NCI-H748 treated with DMSO at 0.1 percent for 48 hours (cell line): ENCODE measurements around the gene HOXB8.

ENCODE experiments used
- DNase-seq: peaks from one replicate; lab custom pipeline; 2025; lab: John Stamatoyannopoulos, UW

HOXB8 gene

DNA sequence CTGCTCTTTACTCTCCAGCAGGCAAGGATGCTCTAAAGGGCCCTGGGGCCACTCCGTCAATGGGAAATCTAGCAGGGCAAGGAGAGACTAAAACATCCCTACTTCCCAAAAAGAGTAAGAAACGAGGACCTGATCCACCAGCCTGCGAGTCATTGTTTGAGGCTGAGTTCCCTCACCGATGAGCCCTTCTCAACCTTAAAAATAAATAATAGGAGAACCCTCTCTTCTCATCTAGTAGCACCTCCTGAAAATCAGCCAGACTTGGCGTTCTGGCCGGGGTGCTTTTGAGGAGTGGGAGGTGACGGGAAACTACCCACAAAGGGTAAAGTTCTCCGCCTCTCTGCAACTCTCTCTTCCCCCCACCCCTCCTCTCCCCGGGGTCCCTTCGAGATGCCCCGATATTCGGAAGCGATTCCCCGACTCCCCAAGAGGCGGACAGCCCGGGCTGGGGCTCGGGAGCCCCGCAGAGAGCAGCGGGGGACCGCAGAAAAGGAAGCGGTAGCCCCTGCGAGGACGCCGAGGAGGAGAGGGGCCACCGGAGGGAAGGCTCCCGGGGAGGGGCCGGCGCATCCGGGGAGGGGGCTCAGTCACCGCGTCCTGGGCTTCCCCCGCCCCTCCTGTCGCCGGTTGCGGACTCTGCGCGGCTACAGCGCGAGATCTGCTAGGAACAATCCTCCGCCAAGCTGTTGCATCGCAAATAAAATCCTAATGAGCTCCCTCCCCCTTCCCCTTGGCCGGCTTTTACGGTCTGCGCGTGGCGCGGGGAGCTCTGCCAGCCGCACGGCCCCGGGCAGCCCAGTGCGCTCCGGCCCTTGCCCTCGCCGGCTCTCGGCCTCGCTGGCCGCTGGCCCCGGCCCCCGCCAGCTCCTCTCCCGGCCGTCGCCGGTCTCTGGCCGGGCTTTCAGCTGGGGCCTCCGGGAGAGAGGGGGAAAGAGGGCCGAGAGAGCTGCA is 9.7 kb upstream of the HOXB8 start:
- DNase-seq = peak; percentile 27

DNA sequence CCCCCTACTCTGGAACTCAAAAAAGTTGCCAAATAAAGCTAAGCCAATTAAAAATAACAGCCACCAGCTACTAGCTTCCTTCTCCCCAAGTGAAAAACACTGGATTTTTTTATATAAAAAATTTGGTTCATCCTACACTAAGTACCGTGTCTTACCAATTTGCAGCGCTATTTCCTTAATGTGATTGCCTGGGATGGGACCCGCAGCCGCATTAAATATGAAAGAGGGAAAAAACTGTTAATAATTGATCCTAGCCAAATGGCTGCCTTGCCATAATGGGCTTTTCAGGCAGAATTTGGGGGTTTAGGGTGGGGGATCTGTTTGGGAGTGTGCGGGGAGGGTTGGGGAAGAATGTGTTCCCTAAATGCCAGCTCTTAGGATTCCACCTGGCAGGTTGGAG is 9.0 kb upstream of the HOXB8 start:
- no peak for DNase-seq

DNA sequence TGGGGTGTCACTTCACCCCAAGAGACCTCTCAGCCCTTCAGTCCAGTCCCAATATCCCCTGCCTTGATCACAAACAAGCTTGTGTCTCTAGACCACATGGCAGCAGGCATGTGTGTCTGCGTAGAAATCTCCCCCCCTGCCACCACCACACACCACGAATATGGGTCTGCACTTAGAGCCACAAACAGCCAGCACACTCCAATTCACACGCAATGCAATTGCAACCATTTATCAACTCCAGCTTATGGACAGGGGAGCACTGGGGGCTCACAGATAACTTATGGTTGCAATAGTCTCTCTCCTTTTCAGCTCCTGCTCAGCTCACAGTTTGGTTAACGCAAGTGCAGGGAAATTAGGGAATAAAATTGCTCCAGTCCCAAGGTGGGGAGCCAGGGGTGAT is 8.5 kb upstream of the HOXB8 start:
- no peak for DNase-seq

DNA sequence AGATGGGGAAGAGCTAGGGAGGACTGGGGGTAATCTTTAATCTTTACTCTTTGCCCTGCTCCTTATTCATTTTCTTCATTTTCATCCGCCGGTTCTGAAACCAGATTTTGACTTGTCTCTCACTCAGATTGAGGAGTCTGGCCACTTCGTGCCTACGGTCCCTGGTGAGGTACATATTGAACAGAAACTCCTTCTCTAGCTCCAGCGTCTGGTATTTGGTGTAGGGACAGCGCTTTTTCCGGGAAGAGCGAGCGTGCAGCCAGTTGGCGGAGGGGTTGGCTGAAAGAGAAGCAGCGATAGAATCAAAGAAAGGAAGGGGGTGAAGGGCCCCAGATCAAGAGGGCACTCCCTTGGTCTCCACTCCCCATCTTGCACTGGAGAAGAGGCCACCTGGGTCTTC is 7.8 kb upstream of the HOXB8 start:
- DNase-seq = no peak

DNA sequence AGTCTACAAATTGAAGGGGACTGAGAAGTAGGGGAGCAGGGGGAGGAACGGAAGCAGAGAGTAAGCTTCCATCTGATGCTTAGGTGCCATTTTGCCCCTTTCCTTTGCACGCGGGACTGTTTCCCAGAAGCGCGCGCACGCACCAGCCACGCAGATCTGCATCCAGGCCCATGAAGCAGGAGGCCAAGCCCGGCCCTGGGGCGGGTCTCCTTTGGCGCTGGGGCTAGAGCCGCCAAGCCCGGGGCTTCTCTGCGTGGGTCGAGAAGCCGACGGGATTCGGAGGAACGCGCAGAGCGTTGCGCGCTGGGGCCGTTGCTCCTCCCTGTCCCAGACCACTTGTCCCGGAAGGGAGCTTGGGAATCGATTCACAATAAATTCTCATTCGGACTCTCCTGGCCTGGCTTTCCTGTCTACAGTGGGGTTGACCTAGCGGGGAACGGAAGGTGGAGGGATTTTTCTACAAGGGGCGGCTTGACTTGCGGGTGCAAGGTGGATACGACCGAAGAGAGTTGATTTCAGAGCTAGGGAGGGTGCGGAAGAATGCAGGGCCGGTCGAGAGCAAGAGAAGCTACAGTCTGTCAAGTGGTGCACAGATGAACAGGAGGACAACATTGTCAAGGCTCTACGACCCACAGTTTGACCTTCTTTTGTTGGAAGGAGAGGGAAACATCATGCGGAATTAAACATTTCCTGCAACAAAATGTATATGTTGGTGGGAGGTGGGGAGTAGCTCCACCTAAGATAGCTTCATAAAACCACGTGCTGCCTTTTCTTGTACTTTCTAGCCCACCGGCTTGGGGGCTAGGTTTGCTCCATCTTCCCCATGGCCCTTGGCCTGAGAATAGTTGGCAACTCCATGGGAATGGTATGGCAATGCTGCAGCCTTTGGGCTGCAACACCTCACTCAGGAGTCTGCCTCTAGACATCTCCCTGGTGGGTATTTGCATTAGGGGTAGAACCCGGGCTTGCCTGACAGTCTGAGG is 6.6 kb upstream of the HOXB8 start:
- no peak for DNase-seq

DNA sequence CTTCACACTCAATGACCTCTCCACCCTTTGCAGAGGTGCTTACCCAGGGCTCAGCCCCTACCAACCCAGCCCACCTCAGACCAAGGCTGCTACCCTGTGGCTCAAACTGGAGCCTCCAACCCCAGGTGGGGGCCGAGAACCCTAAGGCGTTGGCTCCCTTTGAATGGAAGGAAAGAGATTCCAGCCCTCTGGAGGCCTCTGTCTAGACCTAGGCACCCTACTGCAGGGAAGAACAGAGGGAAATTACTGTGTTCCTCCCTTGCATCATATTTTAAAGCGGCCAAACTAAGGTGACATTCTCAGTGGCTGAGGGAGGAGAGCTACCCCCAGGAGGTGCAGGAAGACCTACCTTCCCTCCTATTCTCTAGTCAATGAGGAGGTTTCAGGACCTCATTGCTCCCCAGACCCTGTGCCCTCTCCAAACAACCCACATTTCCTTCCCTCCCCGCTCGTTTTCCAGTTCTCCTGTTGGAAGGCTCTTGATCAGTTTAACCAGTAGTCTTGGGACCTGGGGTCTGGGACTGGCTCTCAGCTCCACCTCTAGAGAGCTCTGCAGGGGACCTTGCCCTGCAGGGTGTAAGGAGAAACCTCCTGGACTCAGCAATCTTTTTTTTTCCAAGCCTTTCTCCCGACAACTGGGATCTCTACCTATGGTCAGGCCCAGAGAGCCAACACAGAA is 5.5 kb upstream of the HOXB8 start:
- DNase-seq = no peak

DNA sequence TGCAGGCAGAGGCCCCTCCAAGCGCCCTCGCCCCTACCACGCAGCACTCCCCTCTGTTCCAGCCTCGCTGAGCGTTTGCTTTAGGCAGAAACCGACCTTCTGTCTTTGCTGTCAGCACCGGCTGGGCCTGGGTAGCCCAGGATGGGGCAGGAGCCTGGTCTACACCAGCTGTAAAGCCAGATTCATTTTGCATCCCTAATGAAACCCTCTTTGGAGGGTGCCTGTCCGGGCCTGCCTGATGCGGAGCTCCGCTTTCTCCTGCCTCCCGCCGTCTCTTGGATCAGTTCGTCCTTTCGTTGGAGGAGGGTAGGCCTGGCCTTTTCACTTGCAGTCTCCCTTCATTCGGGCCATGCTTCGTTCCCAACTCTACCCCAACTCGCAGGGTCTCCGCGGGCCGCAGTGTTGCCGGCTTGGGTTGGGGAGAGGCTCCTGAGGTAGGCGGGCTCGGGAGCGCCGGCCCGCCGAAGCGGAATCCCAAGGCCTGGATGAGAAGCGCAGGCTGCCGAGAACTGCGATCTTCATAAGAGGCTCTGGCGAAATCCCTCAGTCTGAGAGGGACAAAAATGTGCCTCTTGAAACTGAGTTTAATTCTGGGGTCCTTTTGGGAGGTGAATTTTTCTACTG is 4.8 kb upstream of the HOXB8 start:
- DNase-seq = no peak

DNA sequence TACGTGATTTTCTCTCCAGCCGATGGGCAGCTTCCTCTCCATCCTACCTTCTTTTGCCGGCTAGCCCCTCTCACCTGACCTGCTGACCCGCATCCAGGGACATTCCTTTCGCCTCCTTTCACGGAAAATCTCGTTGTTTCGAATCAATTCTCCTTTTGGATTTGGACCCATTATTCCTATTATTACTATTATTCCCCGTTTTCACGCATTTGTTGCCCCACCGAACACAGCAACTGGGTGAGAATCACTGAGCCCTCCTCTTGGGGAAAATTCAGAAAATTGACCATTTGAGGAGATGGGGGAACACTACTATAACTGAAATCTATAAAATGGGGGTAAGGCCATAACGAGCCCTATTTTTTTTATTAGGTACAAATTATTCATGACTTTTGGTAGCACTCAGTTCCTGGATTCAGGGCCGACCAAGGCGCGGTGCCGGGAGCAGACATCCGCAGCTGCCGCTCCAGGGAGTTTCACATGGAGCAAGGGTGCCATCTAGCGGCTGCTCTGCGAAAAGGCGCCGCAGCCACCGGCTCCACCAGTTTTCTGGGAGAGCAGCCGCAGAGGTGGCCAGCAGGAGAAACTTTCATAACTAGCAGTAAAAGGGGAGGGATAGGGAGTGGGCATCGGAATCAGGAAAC is 3.3 kb upstream of the HOXB8 start:
- peak; percentile 71 for DNase-seq

DNA sequence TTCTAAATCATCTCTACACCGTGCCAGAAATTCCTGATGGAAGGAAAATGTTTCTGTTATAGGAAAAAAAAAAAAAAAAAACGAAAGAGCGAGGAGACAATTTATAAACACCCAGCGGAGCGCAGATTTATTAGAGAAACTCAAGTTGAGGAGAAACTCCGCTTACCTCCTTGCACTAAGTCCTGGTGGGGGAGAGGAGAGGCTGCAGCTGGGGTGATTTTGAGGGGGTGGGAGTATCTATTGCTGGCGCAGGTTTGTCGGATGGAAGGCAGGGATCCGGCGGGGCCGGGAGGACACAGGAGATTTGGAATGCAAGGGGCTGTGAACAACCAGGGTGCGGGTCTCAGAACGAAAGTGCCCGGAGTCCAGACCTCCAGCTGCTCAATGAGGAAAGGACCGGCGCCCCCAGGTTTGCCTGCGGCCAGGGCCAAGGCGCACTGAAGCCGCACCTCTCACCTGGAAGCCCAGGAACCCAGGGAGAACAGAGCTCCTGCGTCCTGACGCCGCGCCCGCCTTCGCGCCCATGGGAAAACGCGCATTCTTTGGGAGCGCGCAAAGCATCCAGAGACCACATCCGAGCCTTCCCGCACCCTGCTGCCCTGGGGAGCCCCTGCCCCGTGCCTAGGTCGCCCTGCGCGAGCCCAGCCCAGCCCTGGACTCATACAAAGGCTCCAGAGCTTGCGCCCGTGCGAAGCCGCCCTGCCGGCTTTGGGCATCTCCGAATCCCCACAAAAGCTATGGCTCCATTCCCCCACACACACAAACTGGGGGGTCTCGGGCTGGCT is 2.6 kb upstream of the HOXB8 start:
- DNase-seq = no peak

DNA sequence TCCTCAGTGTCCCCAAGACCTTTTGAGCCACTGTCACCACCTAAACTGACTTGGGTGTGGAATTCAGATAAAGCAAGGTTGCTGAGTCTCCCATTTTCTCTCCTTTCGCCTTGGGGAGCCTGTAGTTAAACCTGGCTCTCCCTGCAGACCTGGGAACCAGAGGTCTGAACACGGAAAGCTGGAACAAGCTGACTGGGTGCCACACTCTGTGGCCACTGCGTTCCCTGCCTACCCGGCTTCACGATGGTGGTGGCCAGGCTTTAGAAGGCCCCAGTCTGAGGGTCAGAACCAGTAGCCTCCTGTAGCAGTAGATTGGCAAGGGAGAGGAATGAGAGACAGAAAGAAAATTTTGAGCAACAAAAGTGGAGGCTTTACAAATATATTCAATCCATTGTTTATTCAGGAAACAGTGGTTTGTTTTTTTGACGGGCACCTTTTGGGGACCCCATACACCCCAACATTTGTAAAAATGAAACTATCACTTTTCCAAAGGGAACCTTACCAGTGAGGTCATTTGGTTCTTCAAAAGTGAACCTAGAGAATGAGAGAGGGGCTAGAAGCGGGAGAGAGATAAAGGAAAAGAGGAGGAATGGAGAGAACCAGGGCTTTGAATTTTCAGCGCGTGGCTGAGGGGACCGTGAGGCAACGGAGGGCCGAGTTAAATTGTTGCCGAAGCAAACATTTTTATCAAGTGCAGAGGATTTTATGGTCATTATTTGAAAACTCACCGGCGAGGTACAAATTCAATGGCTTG is 1.8 kb upstream of the HOXB8 start:
- DNase-seq = no peak

DNA sequence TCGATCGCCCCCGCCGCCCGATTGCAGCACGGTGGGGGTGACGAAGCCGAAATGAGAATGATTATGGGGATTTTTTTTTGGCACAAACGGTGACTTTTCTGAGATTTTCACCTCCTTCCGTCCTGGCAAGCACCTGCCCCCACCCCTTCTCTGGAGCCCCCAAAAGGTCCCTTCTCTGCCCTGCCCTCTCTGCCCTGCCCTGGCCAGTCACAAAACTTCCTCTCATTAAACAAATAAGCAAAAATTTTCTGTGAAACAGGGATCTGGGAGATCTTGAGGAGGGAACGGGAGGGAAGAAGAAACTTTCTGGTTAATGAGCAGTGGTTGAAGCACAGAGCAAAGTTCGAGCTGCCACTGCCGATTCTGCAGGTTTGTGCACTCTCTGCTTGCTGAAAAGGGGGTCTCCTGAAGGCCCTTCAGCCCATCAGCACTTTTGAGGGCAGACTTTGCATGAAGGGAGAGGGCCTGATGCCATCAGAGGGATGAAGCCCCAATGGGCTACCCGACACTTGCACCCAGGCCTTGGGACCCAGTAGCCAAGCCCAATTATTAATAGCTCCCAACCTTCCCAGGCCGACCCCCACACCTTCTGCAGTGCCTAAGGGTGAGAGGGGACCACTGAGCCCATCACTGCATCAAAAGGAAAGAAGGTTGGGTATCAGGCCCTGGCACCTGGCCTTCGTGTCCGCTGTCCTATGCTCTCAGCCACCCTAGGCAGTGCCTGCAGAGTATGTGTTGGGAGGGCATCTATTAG is 1.0 kb upstream of the HOXB8 start:
- no peak for DNase-seq

DNA sequence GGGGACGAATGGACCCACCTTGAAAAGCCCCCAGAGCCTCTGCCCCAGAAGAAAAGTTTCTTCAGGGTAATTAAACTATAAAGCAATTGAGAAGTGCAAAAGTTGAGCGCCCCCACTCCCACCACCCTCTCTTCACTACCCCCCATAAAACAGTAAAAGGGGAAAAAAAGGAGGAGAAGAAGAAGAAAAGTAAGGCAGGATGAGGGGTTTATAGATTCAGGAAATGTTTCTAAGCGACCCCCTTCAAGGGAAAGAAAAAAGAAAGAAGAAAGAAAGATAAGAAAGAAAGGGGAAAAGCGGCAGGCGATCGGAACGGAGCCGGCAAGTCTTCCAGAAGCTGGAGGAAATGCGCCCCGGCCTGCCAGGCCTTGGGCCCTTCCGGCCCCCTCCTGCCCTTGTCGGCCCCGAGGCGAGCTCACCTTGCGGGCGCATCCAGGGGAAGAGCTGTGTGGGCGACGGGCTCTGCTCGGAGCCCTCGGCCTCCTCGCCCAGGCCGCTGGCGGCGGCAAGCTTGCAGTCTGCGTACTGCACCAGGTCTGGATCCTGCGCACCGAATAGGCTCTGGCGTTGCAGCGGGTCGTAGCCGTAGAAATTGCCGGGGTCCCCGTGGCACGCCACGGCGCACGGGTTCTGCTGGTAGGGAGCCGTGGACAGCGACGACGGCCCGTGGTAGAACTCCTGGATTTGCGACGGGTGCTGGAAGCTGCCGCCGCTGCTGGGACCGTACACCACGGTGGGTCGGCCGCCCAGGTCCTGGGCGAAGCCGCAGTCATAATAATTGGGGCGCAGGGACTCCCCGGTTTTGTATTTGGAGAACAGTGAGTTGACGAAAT is 1.0 kb downstream of the HOXB8 start:
- DNase-seq = no peak

DNA sequence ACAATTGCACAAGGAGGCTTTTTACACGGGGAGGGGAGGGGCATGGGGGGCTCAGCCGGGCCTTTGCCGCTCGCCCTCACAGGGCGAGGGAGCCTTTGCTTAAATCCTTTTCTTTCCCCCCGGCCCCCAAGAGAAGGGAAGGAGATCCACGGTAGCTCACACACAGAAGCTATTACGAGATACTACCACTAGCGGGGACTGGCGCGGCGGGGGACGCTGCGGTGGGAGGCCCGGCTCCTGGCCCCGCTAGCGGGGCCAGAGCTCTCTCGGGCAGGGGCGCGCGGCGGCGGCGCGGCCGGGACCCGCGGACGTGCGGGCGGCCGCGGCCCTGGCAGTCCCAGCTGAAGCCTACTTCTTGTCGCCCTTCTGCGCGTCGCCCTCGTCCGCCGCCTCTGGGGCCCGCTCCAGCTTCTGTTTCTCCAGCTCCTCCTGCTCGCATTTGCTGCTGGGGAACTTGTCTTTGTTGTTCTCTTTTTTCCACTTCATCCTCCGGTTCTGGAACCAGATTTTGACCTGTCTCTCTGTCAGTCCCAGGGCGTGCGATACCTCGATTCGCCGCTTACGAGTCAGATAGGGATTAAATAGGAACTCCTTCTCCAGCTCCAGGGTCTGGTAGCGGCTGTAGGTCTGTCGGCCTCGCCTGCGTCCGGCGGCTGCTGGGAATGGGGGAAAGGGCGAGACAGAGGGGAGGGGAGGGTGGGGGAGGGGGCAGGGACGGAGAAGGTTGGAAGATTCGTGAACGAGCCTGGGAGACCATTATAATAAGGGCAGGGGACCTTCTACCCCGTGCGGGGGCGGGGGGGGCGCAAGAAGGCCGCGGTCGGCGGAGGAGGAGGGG is 2.0 kb downstream of the HOXB8 start:
- no peak for DNase-seq

DNA sequence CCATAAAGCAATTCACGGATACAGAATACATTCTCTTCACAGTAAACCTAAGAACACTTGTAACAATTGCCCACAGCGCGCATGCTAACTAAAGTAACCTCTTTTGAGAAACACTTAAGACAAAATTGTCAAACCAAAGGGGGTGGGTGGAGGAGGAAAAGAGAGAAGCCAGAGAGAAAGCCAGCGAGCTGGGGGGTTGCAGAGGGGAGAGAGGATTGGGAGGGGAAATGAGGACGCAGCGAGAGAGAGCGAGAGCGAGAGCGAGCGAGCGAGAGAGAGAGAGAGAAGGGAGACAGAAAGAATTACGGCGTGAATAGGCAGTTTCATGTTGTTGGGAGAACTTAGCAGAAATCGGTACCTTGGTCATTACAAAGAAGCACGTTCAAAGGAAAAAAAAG is 2.6 kb downstream of the HOXB8 start:
- DNase-seq = no peak

DNA sequence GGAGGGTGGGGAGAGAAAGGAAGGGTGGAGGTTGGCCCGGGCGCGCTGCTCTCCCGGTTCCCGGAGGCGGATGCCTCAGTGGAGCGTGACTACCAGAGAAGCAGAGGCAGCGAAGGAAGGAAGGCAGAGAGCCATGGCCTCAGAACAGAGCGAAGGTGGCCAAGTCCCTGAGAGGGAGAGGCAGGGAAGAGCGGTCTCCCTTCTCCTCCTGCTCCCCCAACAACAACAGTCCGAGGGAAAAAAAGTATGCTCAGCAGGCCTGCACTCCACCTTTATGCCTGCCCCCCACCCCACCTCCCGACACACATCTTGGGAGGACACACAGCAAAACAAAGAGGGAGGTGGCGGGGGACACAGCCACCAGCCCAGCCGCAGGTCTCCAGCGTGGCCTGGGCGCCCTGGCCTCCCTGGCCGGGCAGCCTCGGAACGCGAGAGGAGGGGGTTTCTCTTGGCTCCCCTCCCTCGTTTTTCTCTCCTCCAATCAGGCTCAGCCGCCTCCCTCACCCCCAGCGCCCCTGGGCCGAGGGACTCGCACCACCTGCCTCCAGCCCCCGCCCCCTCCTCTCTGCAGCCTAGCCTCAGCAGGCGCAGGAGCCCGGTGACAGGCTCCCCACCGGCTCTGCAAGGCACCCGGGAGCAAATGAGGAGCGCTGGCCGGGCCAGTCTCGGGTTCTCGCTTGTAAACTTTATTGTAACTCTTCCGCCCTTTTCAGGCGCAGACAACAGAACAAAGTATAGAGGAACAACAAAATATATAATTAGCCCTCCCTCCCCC is 3.2 kb downstream of the HOXB8 start:
- peak; percentile 51 for DNase-seq

DNA sequence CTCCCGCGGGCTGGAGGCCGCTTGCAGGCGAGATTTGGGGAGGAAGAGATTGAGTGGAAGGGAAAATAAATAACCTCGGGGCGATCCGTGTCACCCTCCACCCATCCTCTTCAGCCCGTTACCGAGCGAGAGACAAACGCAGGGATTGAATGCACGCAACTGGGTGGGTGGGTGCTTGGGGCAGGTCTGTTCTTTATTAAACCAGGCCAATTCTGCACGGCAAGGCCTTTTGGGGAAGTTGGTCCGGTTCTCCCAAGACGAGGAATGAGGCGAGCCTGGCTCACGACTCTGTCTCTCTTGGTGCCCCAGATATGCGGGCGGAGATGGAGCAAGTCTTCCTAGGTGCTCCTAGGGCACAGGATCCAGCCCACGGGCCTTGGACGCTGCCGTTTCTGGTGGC is 3.9 kb downstream of the HOXB8 start:
- DNase-seq = no peak
